ENCODE data around the gene EPHA5. TPM values are rescaled to one million over a fixed set of nuclear protein-coding genes. Genes with fewer than 3 reads are reported as not detected.

EPHA5 gene
- 1.1 TPM for polyA plus RNA-seq (2013, experiment 1 of 2)
- polyA plus RNA-seq (2013, experiment 2 of 2) = 1.1 TPM

- peak within 1 kb of the TSS in 1 of 2 experiments; percentile 28 for H3K18ac ChIP-seq (ENCODE audit: low read depth in 1 of 2, low read length in 2 of 2)
- H3K4me2 ChIP-seq (ENCODE audit: low read length, poor library complexity, severe bottlenecking) = peak within 1 kb of the TSS; percentile 99
- H2AK5ac ChIP-seq (ENCODE audit: low read length, severe bottlenecking) = no peak within 1 kb of the TSS
- no peak within 1 kb of the TSS for H2BK15ac ChIP-seq (ENCODE audit: low read depth, poor library complexity, severe bottlenecking)
- peak within 1 kb of the TSS in 1 of 2 experiments; percentile 23 for H3K23ac ChIP-seq (ENCODE audit: low read length in 2 of 2)
- H3K79me1 ChIP-seq (replicated peaks; ENCODE audit: low read length, poor library complexity, severe bottlenecking) = no peaks in the 10 kb centered on the region
- H3K9ac ChIP-seq (ENCODE audit: low read length) = peak within 1 kb of the TSS; percentile 8
- WGBS = under 1% methylated on average over 26 of the region's 51 CpGs
- H3K4me3 ChIP-seq (ENCODE audit: insufficient read depth in 1 of 2, low read depth in 1 of 2, low read length in 2 of 2) = peak within 1 kb of the TSS; percentile 60 to 84
- H4K91ac ChIP-seq (ENCODE audit: low read length) = no peak within 1 kb of the TSS
- H2AFZ ChIP-seq (ENCODE audit: low read depth, low read length) = peak within 1 kb of the TSS; percentile 33
- H3K27me3 ChIP-seq (ENCODE audit: control insufficient read depth in 1 of 2, insufficient read depth in 1 of 2, low read length in 2 of 2) = peaks cover 0 to 44% of the 10 kb centered on the region in 2 experiments
- H3K27ac ChIP-seq (ENCODE audit: low read length, poor library complexity, severe bottlenecking) = peak within 1 kb of the TSS; percentile 24
- H3K36me3 ChIP-seq (ENCODE audit: control insufficient read depth in 1 of 2, insufficient read depth in 2 of 2, low read depth in 1 of 2, low read length in 2 of 2) = no peaks in the 10 kb centered on the region
- H2BK120ac ChIP-seq (ENCODE audit: low read depth, low read length) = no peak within 1 kb of the TSS
- peak within 1 kb of the TSS in 1 of 2 experiments; percentile 10 for H3K4ac ChIP-seq (ENCODE audit: low read depth in 1 of 2, low read length in 2 of 2)
- H2BK5ac ChIP-seq (ENCODE audit: low read depth, low read length, poor library complexity, severe bottlenecking) = no peak within 1 kb of the TSS
- H4K8ac ChIP-seq (ENCODE audit: low read length) = peak within 1 kb of the TSS; percentile 19
- H3K9me3 ChIP-seq (ENCODE audit: control insufficient read depth, low read length) = no peaks in the 10 kb centered on the region
- no peak within 1 kb of the TSS for H3K14ac ChIP-seq (ENCODE audit: low read length in 2 of 2)
- no peak within 1 kb of the TSS for H2BK12ac ChIP-seq (ENCODE audit: low read length in 2 of 2)
- H3K4me1 ChIP-seq (ENCODE audit: control insufficient read depth, insufficient read depth, low read depth, low read length) = peaks cover 13% of the 10 kb centered on the region
- peak; percentile 83 for DNase-seq
Measured at GRCh38 chr4:65670331-65671031, at the start of gene EPHA5. EPHA5 (minus strand) TSS chr4:65670489; CDS start chr4:65669742, 747 bp downstream.

- H3K4me2 ChIP-seq (ENCODE audit: low read length, poor library complexity, severe bottlenecking) = no peak overlapping the region
- H2BK12ac ChIP-seq (ENCODE audit: low read length in 2 of 2) = no peak overlapping the region
- 17% methylated on average over 1 of the region's 2 CpGs for WGBS
- no peak overlapping the region for H3K4ac ChIP-seq (ENCODE audit: low read depth in 1 of 2, low read length in 2 of 2)
- H3K4me3 ChIP-seq (ENCODE audit: insufficient read depth in 1 of 2, low read depth in 1 of 2, low read length in 2 of 2) = no peak overlapping the region
- no peaks in the 10 kb centered on the region for H3K36me3 ChIP-seq (ENCODE audit: control insufficient read depth in 1 of 2, insufficient read depth in 2 of 2, low read depth in 1 of 2, low read length in 2 of 2)
- H2AFZ ChIP-seq (ENCODE audit: low read depth, low read length) = no peak overlapping the region
- H3K14ac ChIP-seq (ENCODE audit: low read length in 2 of 2) = no peak overlapping the region
- no peaks in the 10 kb centered on the region for H3K9me3 ChIP-seq (ENCODE audit: control insufficient read depth, low read length)
- no peak overlapping the region for H3K27ac ChIP-seq (ENCODE audit: low read length, poor library complexity, severe bottlenecking)
- peak; percentile 12 for DNase-seq
- H3K27me3 ChIP-seq (ENCODE audit: control insufficient read depth in 1 of 2, insufficient read depth in 1 of 2, low read length in 2 of 2) = no peaks in the 10 kb centered on the region
- no peak overlapping the region for H4K8ac ChIP-seq (ENCODE audit: low read length)
- no peak overlapping the region for H2BK5ac ChIP-seq (ENCODE audit: low read depth, low read length, poor library complexity, severe bottlenecking)
- H2BK120ac ChIP-seq (ENCODE audit: low read depth, low read length) = no peak overlapping the region
- no peak overlapping the region for H2BK15ac ChIP-seq (ENCODE audit: low read depth, poor library complexity, severe bottlenecking)
- H3K4me1 ChIP-seq (ENCODE audit: control insufficient read depth, insufficient read depth, low read depth, low read length) = no peaks in the 10 kb centered on the region
- H3K18ac ChIP-seq (ENCODE audit: low read depth in 1 of 2, low read length in 2 of 2) = no peak overlapping the region
- H4K91ac ChIP-seq (ENCODE audit: low read length) = no peak overlapping the region
- H3K23ac ChIP-seq (ENCODE audit: low read length in 2 of 2) = no peak overlapping the region
- H2AK5ac ChIP-seq (ENCODE audit: low read length, severe bottlenecking) = no peak overlapping the region
- no peaks in the 10 kb centered on the region for H3K79me1 ChIP-seq (replicated peaks; ENCODE audit: low read length, poor library complexity, severe bottlenecking)
- no peak overlapping the region for H3K9ac ChIP-seq (ENCODE audit: low read length)
Measured at GRCh38 chr4:65719635-65720034, 49.3 kb upstream of the EPHA5 start.

GRCh38 chr4:65698631-65699030 is 28.3 kb upstream of the EPHA5 start:
- Histone ChIP-seq H3K9ac (ENCODE audit: low read length) (no peak overlapping the region), H4K8ac (ENCODE audit: low read length) (no peak overlapping the region)
- 88% methylated on average over 1 of the region's 1 CpG for WGBS

GRCh38 chr4:65696436-65696835 is 26.1 kb upstream of the EPHA5 start:
- Histone ChIP-seq H2BK5ac (ENCODE audit: low read depth, low read length, poor library complexity, severe bottlenecking) (no peak overlapping the region), H4K8ac (ENCODE audit: low read length) (no peak overlapping the region), H2BK120ac (ENCODE audit: low read depth, low read length) (no peak overlapping the region), H3K4me3 (ENCODE audit: insufficient read depth in 1 of 2, low read depth in 1 of 2, low read length in 2 of 2) (no peak overlapping the region), H3K4me2 (ENCODE audit: low read length, poor library complexity, severe bottlenecking) (no peak overlapping the region), H3K79me1 (replicated peaks; ENCODE audit: low read length, poor library complexity, severe bottlenecking) (no peaks in the 10 kb centered on the region), H2AFZ (ENCODE audit: low read depth, low read length) (no peak overlapping the region), H3K36me3 (ENCODE audit: control insufficient read depth in 1 of 2, insufficient read depth in 2 of 2, low read depth in 1 of 2, low read length in 2 of 2) (no peaks in the 10 kb centered on the region), H3K18ac (ENCODE audit: low read depth in 1 of 2, low read length in 2 of 2) (no peak overlapping the region), H4K91ac (ENCODE audit: low read length) (no peak overlapping the region), H2BK12ac (ENCODE audit: low read length in 2 of 2) (no peak overlapping the region), H3K14ac (ENCODE audit: low read length in 2 of 2) (no peak overlapping the region), H3K4me1 (ENCODE audit: control insufficient read depth, insufficient read depth, low read depth, low read length) (no peaks in the 10 kb centered on the region), H3K27ac (ENCODE audit: low read length, poor library complexity, severe bottlenecking) (no peak overlapping the region), H3K23ac (ENCODE audit: low read length in 2 of 2) (no peak overlapping the region), H3K27me3 (ENCODE audit: control insufficient read depth in 1 of 2, insufficient read depth in 1 of 2, low read length in 2 of 2) (no peaks in the 10 kb centered on the region), H2AK5ac (ENCODE audit: low read length, severe bottlenecking) (no peak overlapping the region), H2BK15ac (ENCODE audit: low read depth, poor library complexity, severe bottlenecking) (no peak overlapping the region), H3K4ac (ENCODE audit: low read depth in 1 of 2, low read length in 2 of 2) (no peak overlapping the region), H3K9me3 (ENCODE audit: control insufficient read depth, low read length) (no peaks in the 10 kb centered on the region), H3K9ac (ENCODE audit: low read length) (no peak overlapping the region)
- 88% methylated on average over 1 of the region's 4 CpGs for WGBS
- no peak for DNase-seq

More at GRCh38 chr4:65698631-65699030, 28.3 kb upstream of the EPHA5 start:
- no peak overlapping the region for H3K27ac ChIP-seq (ENCODE audit: low read length, poor library complexity, severe bottlenecking)
- no peak overlapping the region for H3K23ac ChIP-seq (ENCODE audit: low read length in 2 of 2)
- no peak overlapping the region for H3K4ac ChIP-seq (ENCODE audit: low read depth in 1 of 2, low read length in 2 of 2)
- H3K4me1 ChIP-seq (ENCODE audit: control insufficient read depth, insufficient read depth, low read depth, low read length) = no peaks in the 10 kb centered on the region
- no peak overlapping the region for H2AFZ ChIP-seq (ENCODE audit: low read depth, low read length)
- H3K18ac ChIP-seq (ENCODE audit: low read depth in 1 of 2, low read length in 2 of 2) = no peak overlapping the region
- H2BK5ac ChIP-seq (ENCODE audit: low read depth, low read length, poor library complexity, severe bottlenecking) = no peak overlapping the region
- no peaks in the 10 kb centered on the region for H3K9me3 ChIP-seq (ENCODE audit: control insufficient read depth, low read length)
- H2AK5ac ChIP-seq (ENCODE audit: low read length, severe bottlenecking) = no peak overlapping the region
- H3K4me2 ChIP-seq (ENCODE audit: low read length, poor library complexity, severe bottlenecking) = no peak overlapping the region
- H2BK12ac ChIP-seq (ENCODE audit: low read length in 2 of 2) = no peak overlapping the region
- H3K27me3 ChIP-seq (ENCODE audit: control insufficient read depth in 1 of 2, insufficient read depth in 1 of 2, low read length in 2 of 2) = no peaks in the 10 kb centered on the region
- H2BK120ac ChIP-seq (ENCODE audit: low read depth, low read length) = no peak overlapping the region
- H3K4me3 ChIP-seq (ENCODE audit: insufficient read depth in 1 of 2, low read depth in 1 of 2, low read length in 2 of 2) = no peak overlapping the region
- no peak overlapping the region for H2BK15ac ChIP-seq (ENCODE audit: low read depth, poor library complexity, severe bottlenecking)
- no peak overlapping the region for H3K14ac ChIP-seq (ENCODE audit: low read length in 2 of 2)
- H3K36me3 ChIP-seq (ENCODE audit: control insufficient read depth in 1 of 2, insufficient read depth in 2 of 2, low read depth in 1 of 2, low read length in 2 of 2) = no peaks in the 10 kb centered on the region
- H4K91ac ChIP-seq (ENCODE audit: low read length) = no peak overlapping the region
- DNase-seq = no peak
- H3K79me1 ChIP-seq (replicated peaks; ENCODE audit: low read length, poor library complexity, severe bottlenecking) = no peaks in the 10 kb centered on the region

Data from mesenchymal stem cell (in vitro differentiated cells and primary cell).